HEK293 (cell line): ENCODE results near the gene IL17RB.

Source experiments
- CTCF ChIA-PET: fragments of 350-600 bp; formaldehyde crosslinking; extraction: SDS; loops from one replicate; lab custom pipeline; 2021; ENCODE audit warnings: antibody characterized with exemption; lab: Yijun Ruan, JAX
- POLR2A ChIA-PET: fragments of 300-600 bp; formaldehyde crosslinking; extraction: SDS; loops from one replicate; lab custom pipeline; 2020; ENCODE audit warnings: antibody characterized with exemption, inconsistent platforms; lab: Yijun Ruan, JAX
- H3K27ac ChIP-seq: fragments of 200-500 bp; sonication (Bioruptor generic); 2 replicates; pipeline ENCODE4 v1.5.1; 2014; ENCODE audit warnings: low read depth, low read length, control low read depth, inconsistent platforms; ENCODE audit errors: extremely low read depth
- H3K36me3 ChIP-seq, 2 experiments: fragments of 200-500 bp in 1 of 2; sonication (Bioruptor generic) in 1 of 2; 1 replicate in 1 of 2; 2 replicates in 1 of 2; pipeline ENCODE4 v1.5.1; 2014 to 2017; ENCODE audit warnings: inconsistent platforms in 2 of 2, low read length in 2 of 2; ENCODE audit not compliant: control insufficient read depth in 2 of 2, insufficient read depth in 1 of 2
- H3K4me1 ChIP-seq: fragments of 200-500 bp; sonication (Bioruptor generic); 2 replicates; pipeline ENCODE4 v1.5.1; 2014; ENCODE audit warnings: mild to moderate bottlenecking, low read length, inconsistent platforms; ENCODE audit not compliant: control insufficient read depth, insufficient read depth
- H3K4me3 ChIP-seq: 2 replicates; pipeline ENCODE4 v1.5.1; 2011; ENCODE audit warnings: low read depth, mild to moderate bottlenecking, control low read depth, low read length, moderate library complexity
- H3K9me3 ChIP-seq: fragments of 200-500 bp; sonication (Bioruptor generic); 2 replicates; pipeline ENCODE4 v1.5.1; 2014; ENCODE audit warnings: low read depth, low read length, inconsistent platforms; ENCODE audit not compliant: control insufficient read depth, insufficient read depth
- GLI4 ChIP-seq: fragments of 450-650 bp; formaldehyde crosslinking; IDR thresholded peaks from 2 replicates; pipeline ENCODE4 v1.5.1; 2016; ENCODE audit warnings: missing biosample characterization, missing genetic modification characterization
- GLIS1 ChIP-seq: fragments of 450-650 bp; formaldehyde crosslinking; IDR thresholded peaks from 2 replicates; pipeline ENCODE4 v1.5.1; 2016; ENCODE audit warnings: missing biosample characterization, missing genetic modification characterization
- MZF1 ChIP-seq: fragments of 450-650 bp; formaldehyde crosslinking; IDR thresholded peaks from 2 replicates; pipeline ENCODE4 v1.5.1; 2017; ENCODE audit warnings: missing biosample characterization, missing genetic modification characterization, borderline replicate concordance
- SCRT1 ChIP-seq: fragments of 450-650 bp; formaldehyde crosslinking; IDR thresholded peaks from 2 replicates; pipeline ENCODE4 v1.5.1; 2016; ENCODE audit warnings: missing biosample characterization, missing genetic modification characterization, borderline replicate concordance
- TRIM28 ChIP-seq: IDR thresholded peaks from 2 replicates; pipeline ENCODE4 v1.6.1; 2011; ENCODE audit warnings: low read length, control low read depth, borderline replicate concordance
- ZBTB21 ChIP-seq: fragments of 450-650 bp; formaldehyde crosslinking; IDR thresholded peaks from 2 replicates; pipeline ENCODE4 v1.5.1; 2017; ENCODE audit warnings: missing biosample characterization, missing genetic modification characterization
- ZFHX2 ChIP-seq: fragments of 450-650 bp; formaldehyde crosslinking; conservative IDR thresholded peaks from 2 replicates; pipeline ENCODE4 v1.5.1; 2016; ENCODE audit warnings: missing biosample characterization, missing genetic modification characterization
- ZFP41 ChIP-seq: fragments of 450-650 bp; formaldehyde crosslinking; IDR thresholded peaks from 2 replicates; pipeline ENCODE4 v1.5.1; 2016; ENCODE audit warnings: missing biosample characterization, missing genetic modification characterization, borderline replicate concordance
- ZNF121 ChIP-seq: fragments of 450-650 bp; formaldehyde crosslinking; IDR thresholded peaks from 2 replicates; pipeline ENCODE4 v1.5.1; 2016; ENCODE audit warnings: missing biosample characterization, missing genetic modification characterization
- ZNF132 ChIP-seq: fragments of 450-650 bp; formaldehyde crosslinking; IDR thresholded peaks from 2 replicates; pipeline ENCODE4 v1.5.1; 2017; ENCODE audit warnings: missing biosample characterization, missing genetic modification characterization, borderline replicate concordance
- ZNF155 ChIP-seq: fragments of 450-650 bp; formaldehyde crosslinking; IDR thresholded peaks from 2 replicates; pipeline ENCODE4 v1.5.1; 2016; ENCODE audit warnings: missing biosample characterization, missing genetic modification characterization
- ZNF292 ChIP-seq: fragments of 450-650 bp; formaldehyde crosslinking; IDR thresholded peaks from 2 replicates; pipeline ENCODE4 v1.5.1; 2016; ENCODE audit warnings: low read depth, missing biosample characterization, missing genetic modification characterization, borderline replicate concordance
- ZNF302 ChIP-seq: fragments of 450-650 bp; formaldehyde crosslinking; IDR thresholded peaks from 2 replicates; pipeline ENCODE4 v1.5.1; 2016; ENCODE audit warnings: missing biosample characterization, missing genetic modification characterization, low read depth
- ZNF510 ChIP-seq: fragments of 450-650 bp; formaldehyde crosslinking; IDR thresholded peaks from 2 replicates; pipeline ENCODE4 v1.5.1; 2018; ENCODE audit warnings: mild to moderate bottlenecking, missing genetic modification characterization, missing biosample characterization; ENCODE audit not compliant: insufficient replicate concordance
- ZNF514 ChIP-seq: fragments of 450-650 bp; formaldehyde crosslinking; IDR thresholded peaks from 2 replicates; pipeline ENCODE4 v1.5.1; 2016; ENCODE audit warnings: missing biosample characterization, missing genetic modification characterization
- ZNF555 ChIP-seq: fragments of 450-650 bp; formaldehyde crosslinking; conservative IDR thresholded peaks from 2 replicates; pipeline ENCODE4 v1.5.1; 2017; ENCODE audit warnings: missing biosample characterization, mild to moderate bottlenecking, missing genetic modification characterization, inconsistent platforms
- ZNF621 ChIP-seq: fragments of 450-650 bp; formaldehyde crosslinking; IDR thresholded peaks from 2 replicates; pipeline ENCODE4 v1.5.1; 2017; ENCODE audit warnings: missing biosample characterization, missing genetic modification characterization
- ZNF677 ChIP-seq: fragments of 450-650 bp; IDR thresholded peaks from 2 replicates; pipeline ENCODE4 v1.5.0; 2018; ENCODE audit warnings: missing biosample characterization, mild to moderate bottlenecking, missing genetic modification characterization, moderate library complexity
- ZNF747 ChIP-seq: fragments of 450-650 bp; formaldehyde crosslinking; IDR thresholded peaks from 2 replicates; pipeline ENCODE4 v1.5.1; 2016; ENCODE audit warnings: missing biosample characterization, missing genetic modification characterization
- ZNF76 ChIP-seq: fragments of 450-650 bp; formaldehyde crosslinking; IDR thresholded peaks from 2 replicates; pipeline ENCODE4; 2016; ENCODE audit warnings: low read depth, missing biosample characterization, missing genetic modification characterization, borderline replicate concordance
- ZNF792 ChIP-seq: fragments of 450-650 bp; formaldehyde crosslinking; IDR thresholded peaks from 2 replicates; pipeline ENCODE4 v1.5.1; 2016; ENCODE audit warnings: missing biosample characterization, missing genetic modification characterization
- TF ChIP-seq, protein P1 (sequence below): fragments of 450-650 bp; formaldehyde crosslinking; IDR thresholded peaks from 2 replicates; pipeline ENCODE4 v1.5.1; 2016; ENCODE audit warnings: missing biosample characterization, missing genetic modification characterization

Gene IL17RB

GRCh38 chr3:53865732-53866499 is 19.5 kb downstream of the IL17RB start:
- Histone ChIP-seq H3K9me3 (no peaks in the 10 kb centered on the region), H3K27ac (no peak overlapping the region), H3K36me3 (peaks cover 8 to 88% of the 10 kb centered on the region in 2 experiments; a peak in 2 of 3 replicates), H3K4me1 (no peaks in the 10 kb centered on the region), H3K4me3 (no peak overlapping the region)
- ChIA-PET POLR2A (no interaction called here), CTCF (interaction anchor here (0.5 to 0.7 kb wide), 2 partner anchors 14 to 1361 kb away, joined by 3 read pairs; no protein-coding TSS in a partner anchor)
- no peak for TF ChIP-seq ZFP41 (tag by site-specific recombination)
- TF ChIP-seq, protein P1, sequence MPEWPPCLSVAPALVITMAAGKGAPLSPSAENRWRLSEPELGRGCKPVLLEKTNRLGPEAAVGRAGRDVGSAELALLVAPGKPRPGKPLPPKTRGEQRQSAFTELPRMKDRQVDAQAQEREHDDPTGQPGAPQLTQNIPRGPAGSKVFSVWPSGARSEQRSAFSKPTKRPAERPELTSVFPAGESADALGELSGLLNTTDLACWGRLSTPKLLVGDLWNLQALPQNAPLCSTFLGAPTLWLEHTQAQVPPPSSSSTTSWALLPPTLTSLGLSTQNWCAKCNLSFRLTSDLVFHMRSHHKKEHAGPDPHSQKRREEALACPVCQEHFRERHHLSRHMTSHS (tag by site-specific recombination) = no peak
- TF ChIP-seq GLI4 (tag by site-specific recombination) = no peak

DNA sequence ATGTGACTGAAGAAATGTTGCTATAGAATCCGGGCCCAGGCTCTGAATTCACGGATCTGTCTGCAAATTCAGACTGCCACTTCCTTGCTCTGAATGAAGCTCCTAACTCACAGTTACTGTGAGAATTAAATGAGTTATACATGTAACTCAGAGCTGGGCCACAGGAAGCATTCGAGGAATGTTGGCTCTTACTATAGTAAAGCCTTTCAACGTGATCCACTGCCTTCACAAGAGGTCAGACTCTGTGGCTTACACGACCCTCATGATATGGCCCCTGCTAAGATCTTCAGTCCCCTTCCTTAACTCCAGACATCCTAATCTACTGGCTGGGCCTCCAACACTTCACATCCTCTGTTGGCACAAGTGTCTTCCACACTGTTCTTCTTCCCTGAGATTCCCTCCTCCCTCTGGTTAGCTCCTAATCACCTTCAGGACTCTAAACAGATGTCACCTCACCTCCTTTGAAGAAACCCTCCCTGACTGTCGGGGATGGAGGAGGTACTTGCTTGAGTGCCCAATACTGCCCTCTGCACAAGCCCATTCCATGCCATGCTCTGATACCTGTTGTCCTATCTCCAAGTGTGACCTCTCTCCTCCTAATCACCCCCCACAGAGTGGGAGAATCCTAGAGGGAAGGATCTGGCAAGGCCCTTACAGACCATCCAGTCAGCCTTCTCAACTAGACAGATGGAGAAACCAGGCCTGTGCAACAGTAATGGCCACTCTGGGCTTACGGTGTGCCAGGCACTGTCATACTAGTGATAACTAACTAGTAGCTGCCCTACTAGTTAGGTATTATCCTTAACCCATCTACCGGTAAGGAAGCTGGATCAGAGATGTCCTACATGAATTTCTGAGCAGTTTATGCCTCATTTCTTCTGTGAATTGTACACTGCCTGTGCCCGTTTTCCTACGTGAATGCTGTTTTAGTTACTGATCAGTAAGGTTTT is 34.3 kb downstream of the IL17RB start:
- Histone ChIP-seq H3K9me3 (no peaks in the 10 kb centered on the region), H3K4me3 (peak overlapping the region; percentile 98), H3K4me1 (no peaks in the 10 kb centered on the region; the same call in 1 of the 2 replicates), H3K27ac (peak overlapping the region; percentile 5; the same call in 1 of the 2 replicates), H3K36me3 (peaks cover 26 to 78% of the 10 kb centered on the region in 2 experiments)
- POLR2A ChIA-PET = no interaction called here
- peak; percentile 8; the same call in 1 of the 2 replicates for TF ChIP-seq GLIS1 (tag by site-specific recombination)
- no peak for TF ChIP-seq ZNF132 (tag by site-specific recombination)
- TF ChIP-seq ZNF121 = no peak
- CTCF ChIA-PET = no interaction called here

GRCh38 chr3:53881691-53882593 is 35.6 kb downstream of the IL17RB start, which contains the start of gene ACTR8:
Gene ACTR8, minus strand, starts transcription at chr3:53882152. Its CDS starts 51 bp downstream, at chr3:53882101.
- POLR2A ChIA-PET = interaction anchor here (0.6 kb wide), 1 partner anchor 750 kb away, joined by 3 read pairs; no protein-coding TSS in a partner anchor
- H3K27ac ChIP-seq = peak within 1 kb of the TSS; percentile 67
- peaks cover 18 to 78% of the 10 kb centered on the region in 2 experiments for H3K36me3 ChIP-seq
- CTCF ChIA-PET = interaction anchor here (0.8 kb wide), 1 partner anchor 37 kb away, joined by 4 read pairs; no protein-coding TSS in a partner anchor
- no peaks in the 10 kb centered on the region for H3K9me3 ChIP-seq
- H3K4me3 ChIP-seq = peak within 1 kb of the TSS; percentile 98
- H3K4me1 ChIP-seq = no peaks in the 10 kb centered on the region; the same call in 1 of the 2 replicates
- TF ChIP-seq MZF1 (tag by site-specific recombination) (peak; percentile 73; the same call in 1 of the 2 replicates), SCRT1 (tag by site-specific recombination) (no peak), TRIM28 (no peak), ZNF792 (tag by site-specific recombination) (no peak), ZNF76 (tag by site-specific recombination) (peak; percentile 87; the same call in 1 of the 2 replicates), ZNF677 (no peak), ZNF747 (tag by site-specific recombination) (no peak), ZNF510 (tag by site-specific recombination) (no peak), ZNF292 (tag by site-specific recombination) (no peak), ZFP41 (tag by site-specific recombination) (no peak), ZNF621 (tag by site-specific recombination) (no peak), ZBTB21 (peak; percentile 32; the same call in 1 of the 2 replicates), ZNF132 (tag by site-specific recombination) (no peak), ZNF514 (tag by site-specific recombination) (no peak), ZFHX2 (tag by site-specific recombination) (0 out of 2 replicates have a peak, but pooled peaks have one; percentile 54), ZNF302 (tag by site-specific recombination) (no peak), ZNF155 (tag by site-specific recombination) (no peak), ZNF555 (tag by site-specific recombination) (no peak)
